Renal cortex interstitium (tissue), 15 donors: ENCODE results near the gene MAP2. TPM values are rescaled to one million over a fixed set of nuclear protein-coding genes. Genes with fewer than 3 reads are reported as not detected.

Source experiments
- DNase-seq, 11 donors: peaks; one replicate each; pipeline ENCODE4 v3.0.0-alpha.2; 2013; ENCODE audit warnings: low read depth in 9 of 11, low spot score in 4 of 11; ENCODE audit errors: extremely low read depth in 1 of 11
- long read RNA-seq, 16 experiments: transcript quantifications; one replicate each; lab custom pipeline, GENCODE V29; 2026
- polyA plus RNA-seq, 3 donors: library from polyadenylated mRNA; unstranded; fragments of 120-200 nt; gene quantifications; one replicate each; pipeline ENCODE4 v1.2.1, GENCODE V29; 2013; ENCODE audit not compliant: insufficient read length in 3 of 3

Gene MAP2, protein sequence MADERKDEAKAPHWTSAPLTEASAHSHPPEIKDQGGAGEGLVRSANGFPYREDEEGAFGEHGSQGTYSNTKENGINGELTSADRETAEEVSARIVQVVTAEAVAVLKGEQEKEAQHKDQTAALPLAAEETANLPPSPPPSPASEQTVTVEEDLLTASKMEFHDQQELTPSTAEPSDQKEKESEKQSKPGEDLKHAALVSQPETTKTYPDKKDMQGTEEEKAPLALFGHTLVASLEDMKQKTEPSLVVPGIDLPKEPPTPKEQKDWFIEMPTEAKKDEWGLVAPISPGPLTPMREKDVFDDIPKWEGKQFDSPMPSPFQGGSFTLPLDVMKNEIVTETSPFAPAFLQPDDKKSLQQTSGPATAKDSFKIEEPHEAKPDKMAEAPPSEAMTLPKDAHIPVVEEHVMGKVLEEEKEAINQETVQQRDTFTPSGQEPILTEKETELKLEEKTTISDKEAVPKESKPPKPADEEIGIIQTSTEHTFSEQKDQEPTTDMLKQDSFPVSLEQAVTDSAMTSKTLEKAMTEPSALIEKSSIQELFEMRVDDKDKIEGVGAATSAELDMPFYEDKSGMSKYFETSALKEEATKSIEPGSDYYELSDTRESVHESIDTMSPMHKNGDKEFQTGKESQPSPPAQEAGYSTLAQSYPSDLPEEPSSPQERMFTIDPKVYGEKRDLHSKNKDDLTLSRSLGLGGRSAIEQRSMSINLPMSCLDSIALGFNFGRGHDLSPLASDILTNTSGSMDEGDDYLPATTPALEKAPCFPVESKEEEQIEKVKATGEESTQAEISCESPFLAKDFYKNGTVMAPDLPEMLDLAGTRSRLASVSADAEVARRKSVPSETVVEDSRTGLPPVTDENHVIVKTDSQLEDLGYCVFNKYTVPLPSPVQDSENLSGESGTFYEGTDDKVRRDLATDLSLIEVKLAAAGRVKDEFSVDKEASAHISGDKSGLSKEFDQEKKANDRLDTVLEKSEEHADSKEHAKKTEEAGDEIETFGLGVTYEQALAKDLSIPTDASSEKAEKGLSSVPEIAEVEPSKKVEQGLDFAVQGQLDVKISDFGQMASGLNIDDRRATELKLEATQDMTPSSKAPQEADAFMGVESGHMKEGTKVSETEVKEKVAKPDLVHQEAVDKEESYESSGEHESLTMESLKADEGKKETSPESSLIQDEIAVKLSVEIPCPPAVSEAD (N-terminal part only)
- polyA plus RNA-seq: 10 to 100 TPM; 32.2 to 36.6 (median 33.0) TPM
- long read RNA-seq, donor 1: 0 reads
- long read RNA-seq, donor 2: 0 reads
- long read RNA-seq, donor 3, partial matches to known transcripts: 26 of 27 reads
- long read RNA-seq, donor 3, other reads (novel, unspliced or antisense): 0 of 27 reads
- long read RNA-seq, donor 4, partial matches to known transcripts: 26 of 26 reads
- long read RNA-seq, donor 4, other reads (novel, unspliced or antisense): 0 of 26 reads
- long read RNA-seq, donor 5: 0 reads
- long read RNA-seq, donor 6, partial matches to known transcripts: 51 of 53 reads
- long read RNA-seq, donor 6, other reads (novel, unspliced or antisense): 0 of 53 reads
- long read RNA-seq, donor 7, partial matches to known transcripts: 11 of 11 reads
- long read RNA-seq, donor 7, other reads (novel, unspliced or antisense): 0 of 11 reads
- long read RNA-seq, donor 8, partial matches to known transcripts: 48 of 48 reads
- long read RNA-seq, donor 8, other reads (novel, unspliced or antisense): 0 of 48 reads
- long read RNA-seq, donor 9: 0 reads
- long read RNA-seq, donor 10, partial matches to known transcripts: 0 of 1 reads
- long read RNA-seq, donor 10, other reads (novel, unspliced or antisense): 0 of 1 reads
- long read RNA-seq, donor 11, partial matches to known transcripts: 0 of 1 reads
- long read RNA-seq, donor 11, other reads (novel, unspliced or antisense): 0 of 1 reads
- long read RNA-seq, donor 12: 0 reads
- long read RNA-seq, donor 13, partial matches to known transcripts: 9 of 10 reads
- long read RNA-seq, donor 13, other reads (novel, unspliced or antisense): 0 of 10 reads
- long read RNA-seq, donor 14, partial matches to known transcripts: 7 of 7 reads
- long read RNA-seq, donor 14, other reads (novel, unspliced or antisense): 0 of 7 reads
- long read RNA-seq, donor 15, partial matches to known transcripts: 6 of 6 reads
- long read RNA-seq, donor 15, other reads (novel, unspliced or antisense): 0 of 6 reads
- long read RNA-seq, donor 16, partial matches to known transcripts: 9 of 10 reads
- long read RNA-seq, donor 16, other reads (novel, unspliced or antisense): 0 of 10 reads

DNA sequence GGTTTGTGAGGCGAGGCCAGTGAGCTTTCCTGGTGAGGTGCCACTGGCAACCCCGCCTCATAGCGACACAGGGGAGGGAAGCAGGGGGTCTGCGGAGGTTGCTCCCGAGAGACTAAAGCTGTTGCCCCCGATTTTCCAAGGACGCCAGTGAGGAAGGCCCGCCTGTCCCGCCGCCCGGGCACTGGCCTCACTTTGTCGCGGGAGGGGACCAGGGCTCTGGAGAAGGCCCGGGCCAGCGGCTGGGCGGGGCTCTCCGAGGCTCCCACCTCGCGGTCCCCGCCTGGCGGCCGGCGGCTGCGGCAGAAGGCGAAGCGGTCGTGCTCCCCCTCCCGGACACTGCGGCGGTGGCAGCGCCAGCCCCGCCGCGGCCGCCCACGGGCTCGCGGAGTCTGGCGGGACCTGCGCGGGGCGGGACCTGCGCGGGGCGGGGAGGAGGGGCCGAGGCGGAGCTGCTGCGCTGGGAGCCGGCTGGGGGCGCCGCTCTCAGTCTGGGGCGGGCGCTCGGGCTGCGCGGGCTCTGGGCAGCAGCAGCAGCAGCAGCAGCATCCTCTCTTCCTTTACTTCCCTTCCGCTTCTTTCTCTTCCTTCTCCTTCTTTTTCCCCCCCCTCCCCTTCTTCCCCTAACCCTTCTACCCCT lies at the start of gene MAP2:
Gene MAP2 (plus strand): TSS at position 486 of the 637 bp plus-strand sequence. CDS start 229,124 bp downstream, outside the sequence.
- peak; percentile 58 to 85 (median 80) for DNase-seq

GRCh38 chr2:209376686-209377085 lies 47.2 kb upstream of the MAP2 start:
- DNase-seq: no peak

GRCh38 chr2:209380293-209380692 lies 43.6 kb upstream of the MAP2 start:
- peak in 9 of 11 donors; percentile 10 to 55 (median 20) for DNase-seq

DNA sequence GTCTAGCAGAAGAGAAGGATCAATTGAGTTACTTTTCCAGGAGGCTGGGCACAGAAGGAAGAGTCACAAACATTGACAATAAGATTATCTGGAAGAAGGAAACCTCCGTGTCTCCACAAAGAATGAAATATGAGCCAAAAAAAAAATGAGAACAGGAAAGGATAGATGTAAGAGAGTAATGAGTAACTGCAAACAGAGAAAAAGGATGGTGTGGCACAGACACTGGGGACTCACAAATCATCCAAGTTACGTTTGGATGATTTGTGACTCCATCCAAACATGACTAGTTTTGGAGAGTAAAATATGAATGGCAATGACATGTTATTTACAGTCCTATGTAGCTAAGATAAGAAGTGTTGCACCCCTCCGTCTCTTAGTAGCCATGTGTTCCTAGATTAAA lies 42.8 kb upstream of the MAP2 start:
- no peak for DNase-seq

DNA sequence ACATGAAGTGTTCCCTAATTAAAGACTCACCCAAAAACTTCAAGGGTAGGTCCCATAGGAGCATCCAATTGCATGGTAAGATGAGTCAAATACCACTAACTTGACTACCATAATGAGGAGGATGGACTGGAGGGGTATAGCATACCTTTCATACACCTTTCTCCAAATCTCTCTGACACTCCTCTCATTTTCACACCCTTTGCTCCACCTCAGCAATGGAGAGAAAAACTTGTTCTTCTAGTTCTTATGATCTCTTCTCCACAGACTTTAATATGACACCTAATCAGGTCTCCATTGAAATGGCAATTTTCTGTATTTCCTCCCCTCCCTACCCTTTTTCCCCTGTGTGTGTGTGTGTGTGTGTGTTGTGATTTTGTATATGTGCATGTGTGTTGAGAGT lies 41.1 kb upstream of the MAP2 start:
- DNase-seq: no peak

DNA sequence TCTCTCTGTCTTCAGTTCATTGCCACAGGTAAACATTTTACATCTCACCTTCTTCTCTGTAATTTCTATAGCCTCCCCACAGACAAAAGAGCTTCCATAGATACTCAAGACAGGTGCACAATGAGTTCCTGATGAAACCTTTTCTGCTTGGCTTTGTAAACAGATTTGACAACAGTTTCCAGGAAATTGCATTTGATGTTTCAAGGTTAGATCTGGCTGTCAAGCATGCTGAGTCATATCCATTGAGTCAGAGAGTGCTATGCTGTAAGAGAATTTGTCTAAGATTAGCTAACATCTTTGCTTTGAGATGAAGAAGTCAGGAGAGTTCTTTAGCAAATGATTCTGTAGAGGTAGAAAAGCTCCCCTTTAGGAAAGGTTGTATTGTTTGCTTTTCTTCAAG lies 40.6 kb upstream of the MAP2 start:
- DNase-seq: peak in 1 of 11 donors; percentile 8

DNA sequence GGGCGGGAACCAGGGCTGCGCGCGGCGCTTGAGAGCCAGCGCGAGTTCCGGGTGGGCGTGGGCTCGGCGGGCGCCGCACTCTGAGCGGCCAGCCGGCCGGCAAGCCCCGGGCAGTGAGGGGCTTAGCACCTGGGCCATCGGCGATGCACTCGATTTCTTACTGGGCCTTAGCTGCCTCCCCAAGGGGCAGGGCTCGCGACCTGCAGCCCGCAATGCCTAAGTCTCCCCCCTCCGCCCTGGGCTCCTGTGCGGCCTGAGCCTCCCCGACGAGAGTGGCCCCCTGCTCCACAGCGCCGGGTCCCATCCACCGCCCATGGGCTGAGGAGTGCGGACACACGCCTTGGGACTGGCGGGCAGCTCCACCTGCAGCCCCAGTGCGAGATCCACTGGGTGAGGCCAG lies 36.5 kb upstream of the MAP2 start:
- DNase-seq: no peak

DNA sequence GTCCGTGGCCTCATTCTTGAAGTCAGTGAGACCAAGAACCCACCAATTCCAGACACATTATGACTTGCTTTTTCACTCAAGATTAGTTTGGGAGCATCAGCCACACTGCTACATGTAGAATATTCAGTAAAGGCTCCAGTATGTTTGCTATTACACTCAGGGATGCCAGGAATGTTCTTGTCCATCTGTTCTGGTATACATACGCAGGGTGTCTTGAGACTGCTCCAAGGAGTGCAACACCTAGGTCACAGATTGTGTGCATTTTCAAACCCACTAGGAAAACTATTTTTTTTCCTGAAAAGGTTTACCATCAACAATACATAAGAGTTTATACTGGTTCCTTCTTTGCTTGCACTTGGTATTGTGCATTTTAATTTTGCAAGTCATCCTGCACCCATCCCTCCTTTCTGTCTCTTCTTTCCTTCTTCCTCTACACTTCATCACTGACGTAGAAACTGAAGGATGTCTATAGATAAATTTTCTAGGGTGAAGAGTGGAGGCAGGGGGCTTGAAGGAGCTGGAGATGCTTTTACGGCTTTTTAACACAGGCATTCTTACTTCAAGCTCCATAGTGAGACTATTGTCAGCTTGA lies 35.3 kb upstream of the MAP2 start:
- no peak for DNase-seq

DNA sequence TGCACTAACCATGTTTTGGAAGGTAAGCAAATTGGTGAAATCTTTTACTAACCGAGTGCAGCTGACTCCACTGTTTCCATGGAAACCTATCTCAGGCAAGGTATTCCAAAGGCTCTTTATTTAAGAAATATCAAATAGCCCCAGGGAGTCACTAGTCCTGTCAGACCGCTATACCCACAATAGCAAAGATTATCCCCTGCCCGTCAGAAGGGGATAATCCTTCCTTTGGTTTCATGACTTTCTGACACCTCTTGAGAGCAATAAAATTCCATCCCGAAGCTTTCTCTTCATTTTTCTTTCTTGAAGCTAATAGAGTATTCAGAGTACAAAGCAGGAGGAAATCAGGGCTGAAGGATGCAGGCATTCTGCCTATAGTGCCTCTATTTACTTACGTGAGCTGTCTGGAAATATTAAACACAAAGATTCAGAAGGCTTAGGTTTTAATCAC lies 34.7 kb upstream of the MAP2 start:
- no peak for DNase-seq

- DNase-seq: no peak
Measured at GRCh38 chr2:209390839-209391238, 33.0 kb upstream of the MAP2 start.

DNA sequence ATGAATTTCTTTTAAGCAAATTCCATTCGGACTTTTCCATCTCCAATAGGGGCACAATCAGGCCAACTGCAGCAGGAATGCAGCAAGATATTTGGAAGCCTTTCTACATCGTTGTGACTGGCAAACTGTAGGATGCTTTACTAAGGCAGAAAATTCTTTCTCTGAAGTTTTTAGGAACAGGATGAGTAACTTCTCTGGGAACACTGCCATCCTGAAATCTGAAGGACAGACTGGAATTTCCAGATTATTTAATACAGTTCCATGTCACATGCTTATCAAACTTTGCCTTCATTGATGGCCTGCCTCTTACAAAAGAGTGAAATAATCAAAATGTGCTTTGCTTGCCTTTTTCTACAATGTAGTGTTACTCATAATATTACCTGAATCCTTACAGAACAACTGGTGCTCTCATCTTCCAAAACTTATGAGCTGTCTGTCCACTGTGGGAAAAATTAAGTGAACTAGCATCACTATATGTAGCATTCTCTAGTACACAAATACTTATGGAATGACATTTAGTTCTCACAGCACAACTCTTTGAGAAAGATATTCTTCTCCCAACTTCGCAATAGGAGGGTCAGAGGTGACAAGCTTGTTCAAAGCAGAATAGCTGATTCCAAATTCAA lies 32.0 kb upstream of the MAP2 start:
- DNase-seq: no peak

DNA sequence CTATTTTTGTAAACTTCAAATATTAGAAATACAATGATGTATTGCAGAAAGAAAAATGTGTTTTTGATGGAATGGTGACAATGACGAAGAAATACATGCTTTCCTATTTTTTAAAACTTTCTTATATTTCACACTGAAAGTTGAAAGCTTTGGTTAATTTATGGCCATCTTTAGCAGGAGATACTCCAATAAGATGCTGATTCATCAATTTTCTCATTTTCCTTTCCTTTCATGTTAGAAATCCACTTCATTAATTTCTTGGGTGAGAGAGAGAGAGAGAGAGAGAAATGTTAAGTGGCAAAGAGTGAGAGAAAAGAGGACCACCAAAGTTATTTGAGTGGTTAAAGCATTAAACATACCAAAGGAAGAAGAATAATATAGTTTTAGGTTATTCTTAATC lies 28.6 kb upstream of the MAP2 start:
- no peak for DNase-seq

DNA sequence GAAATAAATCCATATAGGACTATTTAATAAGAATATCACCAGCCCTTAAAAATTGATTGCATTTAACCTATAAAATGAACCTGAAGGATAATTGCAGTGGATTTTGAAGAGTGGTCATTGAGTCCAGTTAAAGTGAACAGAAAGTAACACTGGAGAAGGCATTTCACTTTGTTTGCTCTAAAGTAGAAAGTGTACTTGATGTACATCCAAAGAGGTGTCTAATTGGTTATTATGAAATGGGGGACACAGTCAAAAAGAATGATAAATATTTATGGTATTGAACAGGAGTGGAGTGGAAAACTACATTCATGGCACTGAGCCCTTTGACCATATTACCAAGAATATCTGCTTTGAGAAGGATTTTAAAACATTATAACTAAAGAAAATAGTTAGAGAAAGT lies 28.2 kb upstream of the MAP2 start:
- no peak for DNase-seq

GRCh38 chr2:209398463-209398862 lies 25.4 kb upstream of the MAP2 start:
- no peak for DNase-seq

DNA sequence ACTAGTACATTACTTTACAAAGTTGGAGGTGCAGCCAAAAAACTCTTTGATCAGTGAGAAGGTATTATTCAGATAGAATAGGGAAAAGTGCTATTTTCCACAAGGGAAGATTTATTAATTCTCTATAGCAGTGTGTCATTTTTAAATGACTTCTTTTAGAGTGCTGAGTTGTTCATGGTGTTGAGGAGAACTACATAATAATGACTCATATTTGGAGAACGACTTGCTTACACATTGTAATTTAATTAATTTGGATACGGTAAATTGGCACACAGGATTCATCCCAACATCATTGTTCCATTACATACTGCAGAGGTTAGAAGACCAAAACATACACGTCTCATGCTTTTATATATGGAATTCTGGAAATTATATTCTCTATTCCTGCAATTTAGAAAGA lies 22.1 kb upstream of the MAP2 start:
- no peak for DNase-seq

- DNase-seq: no peak
Measured at GRCh38 chr2:209411296-209411695, 12.6 kb upstream of the MAP2 start.
